ENCODE data around the gene PLD1.

PLD1 gene

DNA sequence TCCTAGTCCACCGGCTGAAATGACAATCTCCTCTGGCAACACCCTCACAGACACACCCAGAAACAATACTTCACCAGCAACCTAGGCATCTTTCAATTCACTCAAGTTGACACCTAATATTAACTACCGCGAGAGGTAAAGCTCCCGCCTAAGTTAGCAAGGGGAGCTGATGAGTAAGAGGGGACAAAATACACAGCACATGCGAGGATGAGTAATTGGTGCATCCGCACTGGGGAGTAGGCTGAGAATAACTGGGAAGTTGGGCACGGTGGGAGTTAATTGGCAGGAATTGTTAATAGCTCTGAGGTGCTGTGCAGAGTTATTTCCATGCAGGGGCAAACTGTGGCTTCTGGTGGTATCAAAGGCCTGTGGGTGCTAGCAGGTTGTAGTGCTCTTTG is 14.5 kb upstream of the PLD1 start:
- H3K36me3 ChIP-seq (ENCODE audit: control insufficient read depth, insufficient read depth, low read length), result no peaks in the 10 kb centered on the region
- H3K27me3 ChIP-seq (replicated peaks; ENCODE audit: control insufficient read depth, insufficient read depth, low read length), result no peaks in the 10 kb centered on the region
- no peak for TF ChIP-seq CTCF (IDR thresholded peaks at IDR 0.05; ENCODE audit: insufficient read depth, low read length, poor library complexity, severe bottlenecking)
- no peak for DNase-seq (ENCODE audit: extremely low read depth, insufficient read length)
- H3K4me3 ChIP-seq (replicated peaks; ENCODE audit: low read depth, low read length), result no peak overlapping the region

GRCh38 chr3:171824116-171824515 is 13.8 kb upstream of the PLD1 start:
- H3K4me3 ChIP-seq (replicated peaks; ENCODE audit: low read depth, low read length), result no peak overlapping the region
- TF ChIP-seq CTCF (IDR thresholded peaks at IDR 0.05; ENCODE audit: insufficient read depth, low read length, poor library complexity, severe bottlenecking), result no peak
- DNase-seq (ENCODE audit: extremely low read depth, insufficient read length), result no peak
- H3K27me3 ChIP-seq (replicated peaks; ENCODE audit: control insufficient read depth, insufficient read depth, low read length), result no peaks in the 10 kb centered on the region
- H3K36me3 ChIP-seq (ENCODE audit: control insufficient read depth, insufficient read depth, low read length), result no peaks in the 10 kb centered on the region

GRCh38 chr3:171822431-171823106 is 12.3 kb upstream of the PLD1 start:
- Histone ChIP-seq H3K27me3 (replicated peaks; ENCODE audit: control insufficient read depth, insufficient read depth, low read length) (no peaks in the 10 kb centered on the region), H3K4me3 (replicated peaks; ENCODE audit: low read depth, low read length) (no peak overlapping the region), H3K36me3 (ENCODE audit: control insufficient read depth, insufficient read depth, low read length) (no peaks in the 10 kb centered on the region)
- no peak for DNase-seq (ENCODE audit: extremely low read depth, insufficient read length)
- TF ChIP-seq CTCF (IDR thresholded peaks at IDR 0.05; ENCODE audit: insufficient read depth, low read length, poor library complexity, severe bottlenecking), result no peak

- H3K36me3 ChIP-seq (ENCODE audit: control insufficient read depth, insufficient read depth, low read length), result no peaks in the 10 kb centered on the region
- no peaks in the 10 kb centered on the region for H3K27me3 ChIP-seq (replicated peaks; ENCODE audit: control insufficient read depth, insufficient read depth, low read length)
- H3K4me3 ChIP-seq (replicated peaks; ENCODE audit: low read depth, low read length), result no peak overlapping the region
- no peak for DNase-seq (ENCODE audit: extremely low read depth, insufficient read length)
- TF ChIP-seq CTCF (IDR thresholded peaks at IDR 0.05; ENCODE audit: insufficient read depth, low read length, poor library complexity, severe bottlenecking), result no peak
These were observed 11.6 kb upstream of the PLD1 start for GRCh38 chr3:171821778-171822358.

DNA sequence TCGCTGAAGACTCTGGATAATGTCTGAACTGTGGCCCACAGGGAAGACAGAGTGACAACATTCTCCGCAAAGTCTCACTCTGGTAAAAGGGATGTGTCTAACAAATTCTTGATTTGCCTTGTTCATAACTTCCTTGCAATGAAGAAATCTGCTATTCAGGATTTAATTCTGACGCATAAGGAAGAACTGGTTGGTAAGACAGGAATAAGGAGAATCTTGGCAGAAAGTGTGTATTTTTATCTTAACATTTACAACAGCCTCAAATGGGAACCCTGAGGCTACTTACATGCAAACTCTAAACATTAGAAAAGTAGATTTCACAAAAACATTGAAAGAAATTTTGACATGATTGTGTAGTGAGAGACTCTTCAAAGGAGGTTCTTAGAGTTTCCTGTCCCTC is 10.8 kb upstream of the PLD1 start:
- H3K27me3 ChIP-seq (replicated peaks; ENCODE audit: control insufficient read depth, insufficient read depth, low read length), result no peaks in the 10 kb centered on the region
- no peaks in the 10 kb centered on the region for H3K36me3 ChIP-seq (ENCODE audit: control insufficient read depth, insufficient read depth, low read length)
- no peak for DNase-seq (ENCODE audit: extremely low read depth, insufficient read length)
- no peak for TF ChIP-seq CTCF (IDR thresholded peaks at IDR 0.05; ENCODE audit: insufficient read depth, low read length, poor library complexity, severe bottlenecking)
- no peak overlapping the region for H3K4me3 ChIP-seq (replicated peaks; ENCODE audit: low read depth, low read length)

All from GM06990 (cell line).